GM23248 (cell line): ENCODE data around the gene CEP170.

Experiments
- EZH2 ChIP-seq: fragments of 200-600 bp; sonication (generic); IDR thresholded peaks from 2 replicates; pipeline ENCODE4 v1.6.1; 2018; ENCODE audit warnings: antibody characterized with exemption, mild to moderate bottlenecking; ENCODE audit not compliant: insufficient read depth, poor library complexity, severe bottlenecking
- EZH2phosphoT487 ChIP-seq: fragments of 200-600 bp; sonication (generic); IDR thresholded peaks from 2 replicates; pipeline ENCODE4 v1.6.1; 2018; ENCODE audit warnings: antibody characterized with exemption, moderate library complexity, mild to moderate bottlenecking, low read depth; ENCODE audit not compliant: insufficient read depth

- TF ChIP-seq EZH2 (no peak), EZH2phosphoT487 (no peak)
Observed at GRCh38 chr1:243286409-243287122, 31.5 kb upstream of the CEP170 start.
